ENCODE results near the gene XAGE1B.
"Not testable (repeated sequence)": the region's sequence is repeated elsewhere in the genome, so short reads cannot be mapped to it uniquely, and the experiment has no call there.

Gene XAGE1B, protein sequence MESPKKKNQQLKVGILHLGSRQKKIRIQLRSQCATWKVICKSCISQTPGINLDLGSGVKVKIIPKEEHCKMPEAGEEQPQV

DNA sequence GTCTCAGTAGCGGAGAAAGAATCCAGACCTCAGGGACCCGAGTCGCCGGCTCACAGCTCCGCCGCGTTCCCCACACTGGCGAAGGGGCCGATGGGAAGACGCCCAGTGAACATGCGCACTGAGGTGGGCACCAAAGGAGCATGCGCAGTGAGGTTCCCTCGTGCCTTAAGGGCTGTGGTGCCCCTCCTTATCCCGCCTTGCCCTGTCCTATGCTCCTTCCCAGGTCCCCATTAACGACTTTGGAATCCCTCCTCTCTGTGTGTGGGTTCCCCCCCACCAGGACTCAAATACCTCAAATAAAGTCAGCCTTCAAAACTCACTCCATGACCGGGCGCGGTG is at the start of gene XAGE1B:
Gene XAGE1B (minus strand): TSS at position 77 of the 339 bp plus-strand sequence. CDS start 1,536 bp downstream, outside the sequence.
- FAIRE-seq: not testable (repeated sequence)

DNA sequence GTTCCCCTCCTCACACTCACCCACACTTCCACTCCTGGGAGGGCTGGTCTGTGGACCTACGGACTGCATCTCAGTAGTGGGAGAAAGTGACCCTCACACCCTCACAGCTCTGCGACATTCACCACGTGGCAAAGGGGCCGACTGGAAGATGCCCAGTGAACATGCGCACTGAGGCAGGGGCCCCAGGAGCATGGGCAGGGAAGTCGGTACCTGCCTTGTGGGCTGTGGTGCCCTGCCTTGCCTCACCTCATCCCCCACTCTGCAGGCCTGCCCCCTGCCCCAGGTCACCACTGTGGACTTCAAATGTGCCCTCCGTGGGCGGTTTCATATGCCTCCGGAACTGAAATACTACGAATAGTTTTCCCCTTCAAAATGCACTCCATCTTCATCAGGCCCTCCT is 46.2 kb upstream of the XAGE1B start:
- no peak for FAIRE-seq

DNA sequence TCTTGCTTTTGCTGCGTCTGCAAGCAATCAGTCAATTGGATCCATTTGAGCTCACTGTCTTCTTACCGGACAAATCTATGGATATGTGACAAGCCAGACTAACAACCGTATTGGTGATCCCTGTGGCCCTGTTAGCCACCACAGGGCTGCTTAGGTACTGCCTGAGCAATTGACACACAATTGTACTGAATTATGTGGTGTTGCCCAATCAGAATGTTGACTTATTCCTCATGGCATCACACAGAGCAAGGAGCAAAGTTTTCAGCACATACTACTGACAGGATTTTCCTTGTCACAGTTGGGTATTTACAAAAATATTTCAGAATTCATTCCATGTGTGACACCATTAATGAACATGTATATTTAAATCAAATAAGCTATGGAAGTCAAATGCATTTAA is 41.3 kb upstream of the XAGE1B start:
- no peak for FAIRE-seq

- FAIRE-seq: no peak
Observed at GRCh38 chrX:52556741-52557140, 39.9 kb upstream of the XAGE1B start.

DNA sequence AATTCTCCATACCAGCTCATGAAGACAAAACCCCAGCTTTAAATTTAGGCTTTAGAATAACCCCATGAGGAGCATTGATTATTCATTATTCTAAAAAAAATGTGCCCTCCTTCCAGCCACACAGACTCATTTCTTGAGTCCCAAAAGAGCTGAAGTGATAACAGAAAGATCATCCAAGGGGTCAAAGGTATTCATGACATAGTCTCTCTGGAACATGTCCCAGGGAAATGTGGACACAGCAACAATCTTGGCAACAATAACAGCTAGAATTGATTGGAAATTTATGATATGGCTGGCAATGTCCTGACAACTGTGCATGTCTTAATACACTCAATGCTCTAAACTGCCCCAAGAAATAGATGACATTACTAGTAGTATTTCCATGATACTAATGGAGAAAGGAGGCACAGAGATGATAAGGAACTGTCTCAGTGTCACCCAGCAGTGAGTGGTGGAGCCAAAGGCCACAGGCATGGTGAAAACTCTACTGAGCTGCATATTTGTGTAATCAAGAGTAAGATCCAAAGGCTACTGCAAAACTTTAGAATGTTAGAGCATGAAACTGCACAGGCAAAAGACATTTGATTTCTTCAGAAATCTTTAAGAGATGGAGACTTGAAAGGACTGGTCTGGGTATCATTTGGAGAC is 37.3 kb upstream of the XAGE1B start:
- FAIRE-seq: no peak

DNA sequence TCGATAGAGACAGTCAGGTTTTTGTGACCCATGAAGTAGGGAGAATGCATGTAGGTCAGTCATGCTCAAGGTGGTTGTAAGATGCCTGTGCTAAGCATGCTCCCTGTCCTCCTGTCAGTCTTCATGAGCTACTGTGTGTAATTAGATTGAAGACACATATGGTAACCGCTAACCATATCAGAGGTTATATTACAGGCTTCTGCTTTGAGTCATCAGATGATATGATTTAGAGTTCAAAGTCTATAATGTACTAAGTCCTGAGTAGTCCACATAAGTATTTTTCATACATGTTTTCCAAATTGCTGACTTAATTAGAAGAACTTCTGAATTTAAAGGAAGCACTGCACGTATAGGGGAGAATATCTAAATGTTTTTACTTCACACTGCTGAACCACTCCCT is 31.9 kb upstream of the XAGE1B start:
- not testable (repeated sequence) for FAIRE-seq

DNA sequence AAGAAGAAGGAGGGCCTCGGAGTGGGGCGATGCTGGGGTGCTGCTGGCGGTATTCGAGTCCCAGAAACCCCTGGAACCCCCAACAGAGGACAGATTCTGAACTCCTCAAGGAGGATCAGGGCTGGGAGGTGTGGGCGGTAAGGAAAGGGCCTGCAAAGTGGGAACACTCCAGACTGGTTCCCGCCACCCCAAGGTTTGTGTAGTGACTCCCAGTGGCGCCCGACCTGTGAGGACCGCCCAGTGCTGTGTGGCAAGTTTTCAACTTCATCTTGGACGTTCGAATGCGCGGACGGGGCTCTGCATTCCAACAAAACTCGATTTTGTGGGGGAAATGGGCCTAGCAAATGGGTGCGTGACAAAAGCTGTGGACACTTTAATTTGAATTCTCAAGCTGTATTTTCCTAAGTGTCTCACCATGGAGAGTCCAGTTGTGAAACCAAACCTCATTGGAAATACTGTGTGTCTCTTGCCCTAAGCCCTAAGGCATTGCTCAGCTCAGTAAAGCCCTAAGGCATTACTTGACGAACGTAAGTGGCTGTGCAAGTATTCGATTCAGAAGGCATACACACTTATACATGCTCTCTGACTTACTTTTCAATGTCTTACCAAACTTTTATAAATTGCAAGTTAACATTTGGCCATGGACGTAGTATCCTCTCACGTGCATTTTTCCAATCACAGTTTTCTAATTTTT is 27.4 kb upstream of the XAGE1B start:
- no peak for FAIRE-seq

DNA sequence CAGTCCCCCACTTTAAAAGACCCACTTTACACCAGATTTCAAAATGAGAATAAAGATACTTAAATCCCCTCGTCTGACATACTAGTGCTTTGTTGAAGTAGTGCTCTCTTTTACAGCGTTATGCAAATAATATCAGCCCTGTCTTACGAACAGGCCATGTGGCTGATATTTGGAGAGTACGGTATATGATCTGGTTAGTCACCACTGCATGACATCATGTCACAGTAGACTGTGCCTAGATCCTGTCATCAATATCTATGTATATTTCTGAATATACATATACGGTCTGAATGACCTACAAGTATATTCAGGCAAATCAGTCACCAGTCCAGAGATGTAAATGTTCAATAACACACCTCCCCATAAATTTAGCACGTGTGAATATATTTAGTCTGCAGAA is 25.4 kb upstream of the XAGE1B start:
- FAIRE-seq: no peak

- FAIRE-seq: not testable (repeated sequence)
Observed at GRCh38 chrX:52541051-52541450, 24.2 kb upstream of the XAGE1B start.

DNA sequence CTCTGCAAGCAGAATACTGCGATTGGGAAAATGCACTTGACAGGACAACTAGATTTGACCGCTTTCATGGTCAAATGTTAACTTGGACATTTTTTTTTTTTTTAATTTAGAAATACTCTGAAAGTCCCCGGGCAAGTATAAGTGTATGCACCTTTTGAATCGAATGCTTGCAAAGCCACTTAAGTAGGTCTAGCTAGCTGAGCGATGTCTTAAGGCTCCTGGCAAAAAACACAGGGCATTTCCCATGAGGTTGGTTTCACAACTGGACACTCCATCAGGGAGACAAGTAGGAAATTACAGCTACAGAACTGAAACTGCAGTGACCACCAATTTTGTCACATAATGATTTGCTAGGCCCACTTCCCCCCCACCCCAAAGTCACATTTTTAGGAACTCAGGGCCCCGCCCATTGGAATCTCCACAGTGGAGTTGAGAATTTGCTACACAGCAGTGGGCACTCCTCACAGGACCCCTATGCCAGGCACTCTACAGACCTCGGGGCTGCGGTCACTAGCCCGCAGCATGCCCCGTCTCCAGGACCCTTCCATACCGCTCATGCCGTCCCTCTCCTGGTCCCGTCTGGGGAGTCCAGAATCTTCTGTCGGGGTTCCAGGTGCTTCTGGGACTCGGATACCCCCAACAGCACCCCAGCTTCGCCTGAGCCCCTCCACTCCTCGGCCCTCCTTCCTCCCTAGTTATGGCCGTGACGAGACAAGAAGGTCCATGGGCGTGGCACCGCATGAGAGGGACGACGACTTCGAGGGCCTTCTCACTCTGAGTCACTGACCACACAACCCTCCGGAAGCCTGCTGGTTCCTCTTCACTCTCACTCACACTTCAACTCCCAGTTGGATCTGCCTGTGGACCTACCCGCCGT is 515 bp downstream of the XAGE1B start:
- not testable (repeated sequence) for FAIRE-seq

- FAIRE-seq: not testable (repeated sequence)
Observed at GRCh38 chrX:52511126-52511525, 5.7 kb downstream of the XAGE1B start.

GRCh38 chrX:52509916-52510315 is 6.9 kb downstream of the XAGE1B start:
- no peak for FAIRE-seq

- no peak for FAIRE-seq
Observed at GRCh38 chrX:52507331-52507730, 9.5 kb downstream of the XAGE1B start.

GRCh38 chrX:52504551-52504950 is 12.3 kb downstream of the XAGE1B start:
- no peak for FAIRE-seq

DNA sequence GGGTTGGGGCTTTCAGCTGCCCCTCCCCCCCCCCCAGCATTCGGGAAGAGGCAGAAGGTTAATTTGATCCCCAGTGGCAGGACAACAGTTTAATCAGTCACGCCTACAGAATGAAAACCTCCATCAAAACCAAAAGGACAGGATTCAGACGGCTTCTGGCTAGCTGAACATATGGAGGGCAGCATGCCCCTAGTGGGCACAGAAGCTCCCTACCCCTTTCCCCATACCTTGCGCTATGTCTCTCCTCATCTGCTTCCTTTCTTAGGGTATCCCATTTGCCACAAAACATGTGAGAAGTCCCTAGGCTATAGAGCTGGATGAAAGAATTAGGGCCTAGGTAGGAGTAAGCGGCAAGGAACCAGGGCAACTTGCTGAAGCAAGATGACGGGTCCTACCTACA is 15.5 kb downstream of the XAGE1B start:
- FAIRE-seq: not testable (repeated sequence)

- not testable (repeated sequence) for FAIRE-seq
Observed at GRCh38 chrX:52496419-52496772, 20.5 kb downstream of the XAGE1B start.

DNA sequence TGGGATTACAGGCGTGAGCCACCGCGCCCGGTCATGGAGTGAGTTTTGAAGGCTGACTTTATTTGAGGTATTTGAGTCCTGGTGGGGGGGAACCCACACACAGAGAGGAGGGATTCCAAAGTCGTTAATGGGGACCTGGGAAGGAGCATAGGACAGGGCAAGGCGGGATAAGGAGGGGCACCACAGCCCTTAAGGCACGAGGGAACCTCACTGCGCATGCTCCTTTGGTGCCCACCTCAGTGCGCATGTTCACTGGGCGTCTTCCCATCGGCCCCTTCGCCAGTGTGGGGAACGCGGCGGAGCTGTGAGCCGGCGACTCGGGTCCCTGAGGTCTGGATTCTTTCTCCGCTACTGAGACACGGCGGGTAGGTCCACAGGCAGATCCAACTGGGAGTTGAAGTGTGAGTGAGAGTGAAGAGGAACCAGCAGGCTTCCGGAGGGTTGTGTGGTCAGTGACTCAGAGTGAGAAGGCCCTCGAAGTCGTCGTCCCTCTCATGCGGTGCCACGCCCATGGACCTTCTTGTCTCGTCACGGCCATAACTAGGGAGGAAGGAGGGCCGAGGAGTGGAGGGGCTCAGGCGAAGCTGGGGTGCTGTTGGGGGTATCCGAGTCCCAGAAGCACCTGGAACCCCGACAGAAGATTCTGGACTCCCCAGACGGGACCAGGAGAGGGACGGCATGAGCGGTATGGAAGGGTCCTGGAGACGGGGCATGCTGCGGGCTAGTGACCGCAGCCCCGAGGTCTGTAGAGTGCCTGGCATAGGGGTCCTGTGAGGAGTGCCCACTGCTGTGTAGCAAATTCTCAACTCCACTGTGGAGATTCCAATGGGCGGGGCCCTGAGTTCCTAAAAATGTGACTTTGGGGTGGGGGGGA is 21.1 kb downstream of the XAGE1B start, which contains the start of gene XAGE1A:
Gene XAGE1A (plus strand): TSS at position 264 of the 874 bp plus-strand sequence. CDS start 1,554 bp downstream, outside the sequence.
- FAIRE-seq: not testable (repeated sequence)

DNA sequence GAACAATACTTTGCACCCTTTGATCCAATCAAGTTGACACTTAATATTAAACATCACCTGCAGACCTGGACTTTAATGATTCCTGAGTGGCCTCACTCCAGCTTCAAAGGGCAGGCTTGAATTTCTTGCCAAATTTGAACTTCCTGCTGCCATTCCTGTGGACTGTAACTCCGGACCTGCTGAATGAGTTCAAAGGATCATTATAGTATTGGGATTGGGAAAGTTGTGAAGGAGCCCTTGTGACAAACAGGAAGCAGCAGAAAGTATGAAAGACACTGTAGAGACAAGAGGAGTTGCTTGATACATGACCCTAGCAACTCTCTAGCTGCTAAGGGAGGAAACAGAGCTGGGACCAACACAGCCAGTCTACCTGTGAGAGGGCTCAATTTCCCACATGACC is 45.6 kb downstream of the XAGE1B start:
- not testable (repeated sequence) for FAIRE-seq

All from A204.1 (cell line).